Coronary artery (tissue), 2 donors: ENCODE data around the gene ZNF142.
A peak's percentile ranks its signal among the peaks of the same experiment; 100 is the strongest.

Experiments used
- DNase-seq: peaks from one replicate; pipeline ENCODE4 v3.0.0-alpha.2; 2017; ENCODE audit warnings: low spot score
- H3K27ac ChIP-seq, 2 donors: fragments of 200-600 bp; sonication (generic); one replicate each; pipeline ENCODE4 v1.5.1; 2016 to 2019
- H3K4me3 ChIP-seq: fragments of 200-600 bp; sonication (generic); 2 replicates; pipeline ENCODE4 v1.5.1; 2016; ENCODE audit warnings: mild to moderate bottlenecking, moderate library complexity
- CTCF ChIP-seq: fragments of 200-600 bp; sonication (generic); IDR thresholded peaks from one replicate; pipeline ENCODE4 v1.5.1; 2019; ENCODE audit warnings: antibody characterized with exemption

Gene ZNF142

DNA sequence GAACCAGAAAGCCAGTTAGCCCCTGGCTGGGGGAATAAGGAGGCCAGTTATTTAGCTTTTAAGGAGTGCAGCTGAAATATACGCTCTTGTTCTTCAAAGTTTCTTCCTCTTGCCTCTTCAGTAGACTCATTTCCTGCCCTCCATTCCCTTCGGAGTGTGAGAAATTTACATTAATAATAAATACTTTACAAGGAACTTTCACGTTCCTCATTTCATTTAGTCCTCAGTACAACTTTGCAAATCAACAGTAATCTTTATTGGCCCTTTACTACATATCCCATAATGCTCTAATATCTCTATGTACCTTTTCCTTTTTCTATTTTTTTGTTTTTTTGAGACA, 36.1 kb downstream of the ZNF142 start:
- Histone ChIP-seq H3K27ac (no peak overlapping the region), H3K4me3 (no peak overlapping the region)
- no peak for TF ChIP-seq CTCF
- no peak for DNase-seq

- no peak overlapping the region for H3K27ac ChIP-seq
- DNase-seq, result no peak
- no peak overlapping the region for H3K4me3 ChIP-seq
- TF ChIP-seq CTCF, result no peak
These were observed 36.6 kb downstream of the ZNF142 start for GRCh38 chr2:218622606-218623365.

- no peak for TF ChIP-seq CTCF
- H3K4me3 ChIP-seq, result no peak overlapping the region
- DNase-seq, result no peak
- no peak overlapping the region for H3K27ac ChIP-seq
These were observed 38.4 kb downstream of the ZNF142 start for GRCh38 chr2:218621007-218621406.

DNA sequence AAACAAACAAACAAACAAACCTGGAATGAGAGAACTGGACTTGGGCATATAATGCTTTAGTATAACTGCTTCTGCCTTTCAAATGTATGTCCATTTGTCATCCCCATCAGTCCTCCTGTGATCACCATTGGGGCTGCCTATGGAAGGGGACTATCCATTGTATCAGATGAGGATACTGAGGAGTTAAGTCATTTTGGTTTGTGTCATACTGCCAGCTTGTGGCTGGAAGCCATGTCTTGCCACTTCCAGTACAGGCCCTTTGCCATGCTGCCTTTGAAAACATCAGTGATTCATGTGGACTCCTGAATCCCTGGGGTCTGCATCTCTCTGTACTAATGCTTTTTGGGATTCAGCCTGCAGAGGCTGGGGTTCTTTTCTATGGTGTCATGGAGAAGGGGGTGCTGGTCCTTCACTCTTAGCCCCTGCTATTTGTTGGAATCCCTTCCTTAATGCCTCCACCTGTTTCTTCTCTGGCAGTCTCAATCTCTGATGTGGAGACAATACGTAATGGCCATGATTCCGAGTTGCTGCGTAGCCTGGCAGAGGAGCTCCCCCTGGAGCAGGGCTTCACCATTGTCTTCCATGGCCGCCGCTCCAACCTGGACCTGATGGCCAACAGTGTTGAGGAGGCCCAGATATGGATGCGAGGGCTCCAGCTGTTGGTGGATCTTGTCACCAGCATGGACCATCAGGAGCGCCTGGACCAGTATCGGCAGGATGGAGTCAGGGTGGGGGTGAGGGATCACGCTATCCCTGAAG, 41.1 kb downstream of the ZNF142 start:
- no peak overlapping the region for H3K27ac ChIP-seq
- TF ChIP-seq CTCF, result no peak

GRCh38 chr2:218615868-218616315, 43.5 kb downstream of the ZNF142 start:
- TF ChIP-seq CTCF, result no peak

More for the DNA sequence above, 41.1 kb downstream of the ZNF142 start:
- no peak for DNase-seq
- no peak overlapping the region for H3K4me3 ChIP-seq

DNA sequence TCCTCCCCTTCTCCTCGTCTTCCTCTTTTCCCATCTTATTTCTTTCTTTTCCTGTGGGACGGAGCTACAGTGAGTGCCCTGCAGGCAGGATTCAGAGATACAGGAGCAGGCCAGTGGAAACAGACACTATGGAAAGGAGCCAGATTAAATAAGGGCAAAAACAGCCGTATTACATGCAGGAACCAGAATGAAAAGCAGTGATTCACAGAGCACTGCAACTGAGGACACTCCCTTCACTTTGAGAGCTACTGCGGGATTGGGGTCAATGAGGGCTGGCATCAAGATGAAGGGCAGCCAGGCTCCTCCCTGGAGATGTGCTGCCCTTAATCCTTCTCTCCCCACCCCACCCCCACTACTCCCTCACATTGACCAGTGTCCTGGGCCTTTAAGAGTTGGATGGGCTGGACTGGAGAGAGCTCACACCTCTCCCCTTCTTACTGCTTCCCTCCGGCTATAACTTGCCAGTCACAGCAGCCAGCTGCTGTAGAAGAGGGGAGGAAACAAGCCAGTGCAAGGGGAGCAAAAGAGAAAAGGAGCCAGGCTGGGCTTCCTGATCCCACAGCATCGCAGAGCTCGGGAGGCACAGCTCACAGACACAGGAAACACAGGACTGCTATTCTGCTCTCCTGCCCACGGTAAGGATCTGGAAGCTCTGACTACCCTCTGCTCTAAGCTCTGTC, 51.8 kb downstream of the ZNF142 start, which contains the start of gene PLCD4:
Gene PLCD4, plus strand, starts transcription at position 464 of the 680 bp plus-strand sequence. CDS start 7,841 bp downstream, outside the sequence.
- Histone ChIP-seq H3K27ac (peak within 1 kb of the TSS; percentile 30 to 71), H3K4me3 (peak within 1 kb of the TSS; percentile 60)
- no peak for TF ChIP-seq CTCF
- no peak for DNase-seq

More at GRCh38 chr2:218615868-218616315, 43.5 kb downstream of the ZNF142 start:
- no peak for DNase-seq
- H3K27ac ChIP-seq, result no peak overlapping the region
- H3K4me3 ChIP-seq, result no peak overlapping the region
